K562 (cell line): ENCODE results near the gene TPGS1. TPM values are rescaled to one million over a fixed set of nuclear protein-coding genes. Genes with fewer than 3 reads are reported as not detected.

ENCODE experiments used
- KAT2B ChIP-seq: IDR thresholded peaks from one replicate; pipeline ENCODE4 v1.6.1; 2012; ENCODE audit warnings: low read depth, mild to moderate bottlenecking, control low read depth, inconsistent platforms, low read length, moderate library complexity
- MTF1 ChIP-seq: fragments of 250-450 bp; sonication (Bioruptor Pico); IDR thresholded peaks from 2 replicates; pipeline ENCODE4 v1.9.0; 2021; ENCODE audit warnings: moderate library complexity, mild to moderate bottlenecking, inconsistent platforms, borderline replicate concordance
- MXI1 ChIP-seq: IDR thresholded peaks from 2 replicates; pipeline ENCODE4 v1.6.1; 2011; ENCODE audit warnings: low read depth, mild to moderate bottlenecking, improper control_type of control experiment, low read length
- NR3C1 ChIP-seq: sonication (generic); formaldehyde crosslinking; IDR thresholded peaks from 2 replicates; pipeline ENCODE4 v1.8.1; 2022; ENCODE audit warnings: missing genetic modification reagents
- RBM17 ChIP-seq: fragments of 200-400 bp; formaldehyde crosslinking; IDR thresholded peaks from 2 replicates; pipeline ENCODE4 v1.6.1; 2017; ENCODE audit warnings: low read depth, mild to moderate bottlenecking, low read length, borderline replicate concordance
- RBM39 ChIP-seq: fragments of 200-400 bp; formaldehyde crosslinking; optimal IDR thresholded peaks from 2 replicates; pipeline ENCODE3; 2018; ENCODE audit warnings: low read depth, low read length
- SAFB ChIP-seq: fragments of 200-400 bp; formaldehyde crosslinking; IDR thresholded peaks from 2 replicates; pipeline ENCODE4 v1.6.1; 2017; ENCODE audit warnings: low read depth, low read length, borderline replicate concordance
- SMAD1 ChIP-seq: fragments of 150-350 bp; IDR thresholded peaks from 2 replicates; pipeline ENCODE4 v1.6.1; 2014; ENCODE audit warnings: low read length, low read depth; ENCODE audit not compliant: partially characterized antibody
- SMARCB1 ChIP-seq: IDR thresholded peaks from 2 replicates; pipeline ENCODE4 v1.6.1; 2011; ENCODE audit warnings: improper control_type of control experiment, low read depth; ENCODE audit not compliant: insufficient read length
- TEAD1 ChIP-seq, 2 experiments: fragments of 450-650 bp in 1 of 2; sonication (generic) in 1 of 2; formaldehyde crosslinking; IDR thresholded peaks; 2 replicates each; pipeline versions ENCODE4 v1.4.0 to v1.8.0; 2020 to 2022; ENCODE audit warnings: mild to moderate bottlenecking in 2 of 2, missing genetic modification reagents in 1 of 2
- ZC3H11A ChIP-seq: IDR thresholded peaks from 2 replicates; pipeline ENCODE4 v1.6.1; 2012; ENCODE audit warnings: low read depth, low read length, improper control_type of control experiment
- ZNF184 ChIP-seq: sonication (generic); formaldehyde crosslinking; IDR thresholded peaks from 2 replicates; pipeline ENCODE4 v1.5.0; 2020; ENCODE audit warnings: missing genetic modification reagents
- ZNF57 ChIP-seq: fragments of 450-650 bp; formaldehyde crosslinking; IDR thresholded peaks from 2 replicates; pipeline ENCODE4 v1.4.0; 2020; ENCODE audit warnings: mild to moderate bottlenecking, moderate library complexity
- ZNF699 ChIP-seq: fragments of 250-450 bp; sonication (Bioruptor Pico); IDR thresholded peaks from 2 replicates; pipeline ENCODE4 v1.8.0; 2021; ENCODE audit warnings: mild to moderate bottlenecking, moderate library complexity; ENCODE audit not compliant: insufficient replicate concordance
- polyA plus RNA-seq, 8 experiments: library from polyadenylated mRNA; depleted of rRNA in 4 of 8; stranded (reverse) in 5 of 8; unstranded in 3 of 8; fragments of >200 nt; fragmentation: Nextera tagmentation in 2 of 8; fragmentation: Illumina TruSeq in 1 of 8; extraction: Ambion mirVana in 2 of 8; extraction: Trizol in 1 of 8; gene quantifications; 2 replicates each; pipeline versions ENCODE4 v1.2.1 to v1.2.3, GENCODE V29; 2011 to 2014; ENCODE audit warnings: inconsistent platforms in 1 of 8, missing spikeins in 1 of 8
- total RNA-seq, 7 experiments: library from RNA; depleted of rRNA in 6 of 7; stranded (reverse); fragments of >200 nt in 6 of 7; fragmentation: Illumina TruSeq in 2 of 7; extraction: Trizol in 2 of 7; gene quantifications; 2 replicates each; pipeline versions ENCODE4 v1.2.1 to v1.2.3, GENCODE V29; 2011 to 2021; ENCODE audit warnings: low replicate concordance in 1 of 7
- TF ChIP-seq, protein P1 (sequence below): fragments of 450-650 bp; IDR thresholded peaks from 2 replicates; pipeline ENCODE4 v1.6.1; 2016; ENCODE audit warnings: low read depth
- TF ChIP-seq, protein P2 (sequence below): sonication (generic); IDR thresholded peaks from 2 replicates; pipeline ENCODE4 v1.6.1; 2016
- TF ChIP-seq, protein P3 (sequence below): fragments of 450-650 bp; IDR thresholded peaks from one replicate; pipeline ENCODE4 v1.6.1; 2018; ENCODE audit warnings: mild to moderate bottlenecking, moderate library complexity; ENCODE audit not compliant: partially characterized antibody
- TF ChIP-seq, protein P4 (sequence below): fragments of 450-650 bp; IDR thresholded peaks from 2 replicates; pipeline ENCODE4 v1.6.1; 2016; ENCODE audit warnings: antibody characterized with exemption

TPGS1 gene
- total and polyA plus RNA-seq, 9 of the 15 experiments (the other 6 are each of a cell fraction or from before 2014, with no cell fraction given) = 0.30 to 31.6 (median 1.2) TPM; not detected in 2

DNA sequence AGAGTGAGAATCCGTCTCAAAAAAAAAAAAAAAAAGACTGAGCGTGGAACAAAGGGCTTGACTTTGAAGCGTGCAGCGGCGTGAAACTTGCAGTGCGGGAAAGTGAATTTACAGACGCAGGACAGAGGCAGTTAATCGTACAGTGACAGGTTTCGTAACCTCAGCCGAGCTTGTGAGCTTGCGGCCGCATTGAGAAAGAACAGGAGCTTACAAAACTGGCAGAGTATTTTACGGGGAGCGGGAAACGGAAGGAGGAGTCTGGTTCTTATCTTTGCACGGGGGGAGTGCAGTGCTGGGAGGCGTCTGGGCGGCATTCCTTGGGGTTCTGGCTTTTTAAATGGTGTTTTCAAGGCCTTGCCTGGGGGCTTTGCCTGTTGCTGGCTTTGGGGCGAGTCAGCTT is 59.1 kb downstream of the TPGS1 start (continued):
- TF ChIP-seq, protein P1, sequence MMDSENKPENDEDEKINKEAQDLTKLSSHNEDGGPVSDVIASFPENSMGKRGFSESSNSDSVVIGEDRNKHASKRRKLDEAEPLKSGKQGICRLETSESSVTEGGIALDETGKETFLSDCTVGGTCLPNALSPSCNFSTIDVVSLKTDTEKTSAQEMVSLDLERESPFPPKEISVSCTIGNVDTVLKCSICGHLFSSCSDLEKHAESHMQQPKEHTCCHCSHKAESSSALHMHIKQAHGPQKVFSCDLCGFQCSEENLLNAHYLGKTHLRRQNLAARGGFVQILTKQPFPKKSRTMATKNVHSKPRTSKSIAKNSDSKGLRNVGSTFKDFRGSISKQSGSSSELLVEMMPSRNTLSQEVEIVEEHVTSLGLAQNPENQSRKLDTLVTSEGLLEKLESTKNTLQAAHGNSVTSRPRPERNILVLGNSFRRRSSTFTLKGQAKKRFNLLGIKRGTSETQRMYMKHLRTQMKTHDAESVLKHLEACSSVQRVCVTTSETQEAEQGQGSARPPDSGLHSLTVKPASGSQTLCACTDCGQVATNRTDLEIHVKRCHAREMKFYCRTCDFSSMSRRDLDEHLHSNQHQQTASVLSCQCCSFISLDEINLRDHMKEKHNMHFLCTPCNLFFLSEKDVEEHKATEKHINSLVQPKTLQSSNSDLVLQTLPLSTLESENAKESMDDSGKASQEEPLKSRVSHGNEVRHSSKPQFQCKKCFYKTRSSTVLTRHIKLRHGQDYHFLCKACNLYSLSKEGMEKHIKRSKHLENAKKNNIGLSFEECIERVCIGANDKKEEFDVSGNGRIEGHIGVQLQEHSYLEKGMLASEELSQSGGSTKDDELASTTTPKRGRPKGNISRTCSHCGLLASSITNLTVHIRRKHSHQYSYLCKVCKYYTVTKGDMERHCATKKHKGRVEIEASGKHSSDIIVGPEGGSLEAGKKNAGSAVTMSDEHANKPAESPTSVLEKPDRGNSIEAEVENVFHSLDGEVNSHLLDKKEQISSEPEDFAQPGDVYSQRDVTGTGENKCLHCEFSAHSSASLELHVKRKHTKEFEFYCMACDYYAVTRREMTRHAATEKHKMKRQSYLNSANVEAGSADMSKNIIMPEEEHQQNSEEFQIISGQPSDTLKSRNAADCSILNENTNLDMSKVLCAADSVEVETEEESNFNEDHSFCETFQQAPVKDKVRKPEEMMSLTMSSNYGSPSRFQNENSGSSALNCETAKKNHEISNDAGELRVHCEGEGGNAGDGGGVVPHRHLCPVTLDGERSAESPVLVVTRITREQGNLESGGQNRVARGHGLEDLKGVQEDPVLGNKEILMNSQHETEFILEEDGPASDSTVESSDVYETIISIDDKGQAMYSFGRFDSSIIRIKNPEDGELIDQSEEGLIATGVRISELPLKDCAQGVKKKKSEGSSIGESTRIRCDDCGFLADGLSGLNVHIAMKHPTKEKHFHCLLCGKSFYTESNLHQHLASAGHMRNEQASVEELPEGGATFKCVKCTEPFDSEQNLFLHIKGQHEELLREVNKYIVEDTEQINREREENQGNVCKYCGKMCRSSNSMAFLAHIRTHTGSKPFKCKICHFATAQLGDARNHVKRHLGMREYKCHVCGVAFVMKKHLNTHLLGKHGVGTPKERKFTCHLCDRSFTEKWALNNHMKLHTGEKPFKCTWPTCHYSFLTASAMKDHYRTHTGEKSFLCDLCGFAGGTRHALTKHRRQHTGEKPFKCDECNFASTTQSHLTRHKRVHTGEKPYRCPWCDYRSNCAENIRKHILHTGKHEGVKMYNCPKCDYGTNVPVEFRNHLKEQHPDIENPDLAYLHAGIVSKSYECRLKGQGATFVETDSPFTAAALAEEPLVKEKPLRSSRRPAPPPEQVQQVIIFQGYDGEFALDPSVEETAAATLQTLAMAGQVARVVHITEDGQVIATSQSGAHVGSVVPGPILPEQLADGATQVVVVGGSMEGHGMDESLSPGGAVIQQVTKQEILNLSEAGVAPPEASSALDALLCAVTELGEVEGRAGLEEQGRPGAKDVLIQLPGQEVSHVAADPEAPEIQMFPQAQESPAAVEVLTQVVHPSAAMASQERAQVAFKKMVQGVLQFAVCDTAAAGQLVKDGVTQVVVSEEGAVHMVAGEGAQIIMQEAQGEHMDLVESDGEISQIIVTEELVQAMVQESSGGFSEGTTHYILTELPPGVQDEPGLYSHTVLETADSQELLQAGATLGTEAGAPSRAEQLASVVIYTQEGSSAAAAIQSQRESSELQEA = no peak
- TF ChIP-seq TEAD1 (CRISPR knock-in tag; IDR thresholded peaks at IDR 0.05) (peak in 1 of 2 experiments; percentile 74; a peak in 1 of 4 replicates), MXI1 (no peak), ZNF184 (CRISPR knock-in tag) (no peak), SAFB (no peak), NR3C1 (CRISPR knock-in tag) (no peak), ZNF57 (CRISPR knock-in tag) (no peak), SMARCB1 (no peak), KAT2B (no peak), SMAD1 (no peak), RBM39 (no peak), ZC3H11A (no peak), ZNF699 (CRISPR knock-in tag) (no peak), MTF1 (no peak), RBM17 (no peak)
- TF ChIP-seq, protein P2, sequence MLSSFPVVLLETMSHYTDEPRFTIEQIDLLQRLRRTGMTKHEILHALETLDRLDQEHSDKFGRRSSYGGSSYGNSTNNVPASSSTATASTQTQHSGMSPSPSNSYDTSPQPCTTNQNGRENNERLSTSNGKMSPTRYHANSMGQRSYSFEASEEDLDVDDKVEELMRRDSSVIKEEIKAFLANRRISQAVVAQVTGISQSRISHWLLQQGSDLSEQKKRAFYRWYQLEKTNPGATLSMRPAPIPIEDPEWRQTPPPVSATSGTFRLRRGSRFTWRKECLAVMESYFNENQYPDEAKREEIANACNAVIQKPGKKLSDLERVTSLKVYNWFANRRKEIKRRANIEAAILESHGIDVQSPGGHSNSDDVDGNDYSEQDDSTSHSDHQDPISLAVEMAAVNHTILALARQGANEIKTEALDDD = no peak
- TF ChIP-seq, protein P3, sequence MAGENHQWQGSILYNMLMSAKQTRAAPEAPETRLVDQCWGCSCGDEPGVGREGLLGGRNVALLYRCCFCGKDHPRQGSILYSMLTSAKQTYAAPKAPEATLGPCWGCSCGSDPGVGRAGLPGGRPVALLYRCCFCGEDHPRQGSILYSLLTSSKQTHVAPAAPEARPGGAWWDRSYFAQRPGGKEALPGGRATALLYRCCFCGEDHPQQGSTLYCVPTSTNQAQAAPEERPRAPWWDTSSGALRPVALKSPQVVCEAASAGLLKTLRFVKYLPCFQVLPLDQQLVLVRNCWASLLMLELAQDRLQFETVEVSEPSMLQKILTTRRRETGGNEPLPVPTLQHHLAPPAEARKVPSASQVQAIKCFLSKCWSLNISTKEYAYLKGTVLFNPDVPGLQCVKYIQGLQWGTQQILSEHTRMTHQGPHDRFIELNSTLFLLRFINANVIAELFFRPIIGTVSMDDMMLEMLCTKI = no peak
- TF ChIP-seq, protein P4, sequence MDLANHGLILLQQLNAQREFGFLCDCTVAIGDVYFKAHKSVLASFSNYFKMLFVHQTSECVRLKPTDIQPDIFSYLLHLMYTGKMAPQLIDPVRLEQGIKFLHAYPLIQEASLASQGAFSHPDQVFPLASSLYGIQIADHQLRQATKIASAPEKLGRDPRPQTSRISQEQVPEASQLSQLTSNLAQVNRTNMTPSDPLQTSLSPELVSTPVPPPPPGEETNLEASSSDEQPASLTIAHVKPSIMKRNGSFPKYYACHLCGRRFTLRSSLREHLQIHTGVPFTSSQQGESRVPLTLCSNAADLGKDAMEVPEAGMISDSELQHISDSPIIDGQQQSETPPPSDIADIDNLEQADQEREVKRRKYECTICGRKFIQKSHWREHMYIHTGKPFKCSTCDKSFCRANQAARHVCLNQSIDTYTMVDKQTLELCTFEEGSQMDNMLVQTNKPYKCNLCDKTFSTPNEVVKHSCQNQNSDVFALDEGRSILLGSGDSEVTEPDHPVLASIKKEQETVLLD = peak; percentile 43; the same call in 1 of the 2 replicates
